HG02981 (cell line): ENCODE results near the gene PRDM15.
A peak's percentile ranks its signal among the peaks of the same experiment; 100 is the strongest.

Experiments
- ATAC-seq: cut with Tn5 transposase; IDR thresholded peaks from one replicate; pipeline ENCODE4 v1.9.1; 2021; ENCODE audit warnings: mild to moderate bottlenecking, moderate library complexity; ENCODE audit not compliant: unreplicated experiment

PRDM15 gene

DNA sequence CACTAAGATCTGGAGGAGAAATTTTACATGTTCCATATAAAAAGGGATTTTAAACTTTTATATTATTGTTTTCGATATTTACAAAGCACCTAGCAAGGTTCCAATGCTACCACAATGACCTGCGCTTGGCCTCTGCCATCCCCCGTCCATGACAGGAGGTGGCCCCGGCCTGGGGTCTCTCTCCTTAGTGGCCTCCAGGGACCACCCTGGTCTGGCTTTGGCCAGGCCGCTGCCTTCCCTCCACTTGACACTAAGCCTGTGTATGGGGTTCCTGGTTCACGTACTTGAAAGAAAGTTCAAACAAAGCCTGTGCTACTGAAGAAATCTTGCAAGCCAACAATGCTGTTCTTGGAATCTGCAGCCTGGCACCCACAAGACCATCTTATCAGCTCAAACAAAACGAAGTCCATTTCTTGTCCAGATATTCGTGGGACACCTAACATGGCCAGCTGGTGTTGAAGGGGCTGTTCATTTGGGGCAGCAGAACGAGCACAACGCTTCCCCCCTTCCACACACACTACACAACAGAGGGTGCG is 12.8 kb downstream of the PRDM15 start:
- no peak for ATAC-seq

DNA sequence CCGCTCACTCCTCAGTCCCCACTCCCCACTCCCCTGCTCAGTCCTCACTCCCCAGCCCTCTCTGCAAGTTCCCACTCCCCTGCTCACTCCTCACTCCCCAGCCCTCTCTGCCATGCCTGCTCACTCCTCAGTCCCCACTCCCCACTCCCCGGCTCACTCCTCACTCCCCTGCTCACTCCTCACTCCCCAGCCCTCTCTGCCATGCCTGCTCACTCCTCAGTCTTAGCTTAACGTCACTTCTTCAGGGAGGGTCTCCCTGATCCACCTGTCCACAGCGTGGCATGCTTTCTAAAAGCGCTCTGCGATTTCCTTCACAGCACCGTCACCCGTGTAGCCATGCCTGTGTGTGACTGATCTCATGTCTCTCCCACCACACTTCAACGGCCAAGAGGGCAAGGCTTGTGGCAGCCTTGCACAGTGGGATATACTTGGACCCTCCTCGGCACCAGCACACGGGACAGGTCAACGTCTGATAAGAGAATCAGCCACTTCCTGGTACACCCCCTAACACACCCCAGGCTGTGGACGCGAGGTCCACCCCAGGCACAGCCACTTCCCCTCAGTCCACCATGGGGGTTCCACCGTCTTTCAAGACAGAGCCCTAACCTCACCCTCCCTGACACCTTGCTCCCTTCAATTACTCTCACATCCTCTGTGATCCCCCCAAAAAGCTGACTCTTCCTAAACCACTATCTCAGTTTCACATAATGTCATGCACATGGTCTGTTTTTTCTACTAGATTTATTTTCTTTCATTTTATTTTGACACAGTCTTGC is 14.0 kb downstream of the PRDM15 start:
- ATAC-seq = peak; percentile 47

DNA sequence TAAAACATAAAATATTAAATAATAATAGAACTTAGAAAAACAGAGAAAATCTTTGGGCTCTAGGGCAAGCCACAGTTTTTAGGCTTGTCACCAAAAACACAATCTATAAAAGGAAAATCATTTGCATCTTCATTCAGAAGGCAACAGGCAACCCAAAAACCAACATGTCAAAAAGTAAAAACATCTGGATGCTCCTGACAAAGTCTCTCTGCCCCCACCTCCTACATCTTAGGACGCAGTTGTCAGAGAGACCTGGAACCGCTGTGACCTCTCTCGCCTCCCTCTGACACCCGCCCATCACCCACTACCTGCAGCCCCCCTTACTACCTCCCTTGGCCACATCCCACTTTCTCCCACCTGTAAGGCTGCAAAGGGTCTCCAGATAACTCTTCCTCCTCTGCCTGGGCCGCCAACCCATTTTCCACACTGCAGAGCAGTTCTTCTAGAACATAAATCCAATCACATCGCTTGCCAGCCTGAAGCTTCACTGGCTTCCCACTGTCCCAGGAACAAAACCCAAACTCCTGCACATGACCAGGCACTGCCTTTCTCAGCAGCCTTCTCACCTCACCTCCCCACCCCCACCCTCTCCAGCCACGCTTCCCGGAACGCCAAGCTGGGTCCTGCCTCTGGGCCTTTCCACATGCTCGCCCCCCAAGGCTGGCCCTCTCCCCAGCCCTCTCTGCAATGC is 14.7 kb downstream of the PRDM15 start:
- ATAC-seq = no peak

DNA sequence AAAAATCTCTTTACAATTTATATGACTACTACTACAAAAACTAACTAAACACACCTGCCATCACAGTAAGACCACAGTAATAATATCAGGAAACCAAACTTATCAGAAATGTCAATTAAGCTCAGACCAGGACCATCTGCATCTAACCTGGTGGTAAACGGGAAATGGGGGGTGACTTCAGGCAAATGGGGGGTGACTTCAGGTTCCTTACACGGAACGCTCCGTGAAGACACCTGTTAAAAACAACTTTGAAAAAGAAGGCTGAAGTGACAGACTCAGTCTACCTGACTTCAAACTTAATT is 15.8 kb downstream of the PRDM15 start:
- ATAC-seq = no peak

DNA sequence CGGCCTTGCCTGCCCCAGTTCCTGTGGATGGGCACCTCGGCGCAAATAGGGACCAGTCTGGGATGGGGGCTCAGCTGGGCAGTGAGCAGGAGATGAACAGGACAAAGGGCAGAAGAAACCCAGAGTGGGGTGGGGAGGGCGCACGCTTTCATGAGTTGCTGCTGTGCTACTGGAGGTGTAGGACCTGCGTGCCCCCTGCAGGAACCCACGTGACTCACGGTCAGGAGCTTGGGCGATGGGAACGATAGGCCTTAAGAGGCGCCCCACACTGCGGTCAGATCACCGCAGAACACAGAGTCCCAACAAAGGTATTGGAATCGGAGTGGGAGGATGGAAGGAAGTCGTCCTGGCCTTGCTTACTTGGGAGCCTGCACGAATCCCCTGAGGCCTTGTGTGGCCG is 17.2 kb downstream of the PRDM15 start:
- ATAC-seq = no peak

DNA sequence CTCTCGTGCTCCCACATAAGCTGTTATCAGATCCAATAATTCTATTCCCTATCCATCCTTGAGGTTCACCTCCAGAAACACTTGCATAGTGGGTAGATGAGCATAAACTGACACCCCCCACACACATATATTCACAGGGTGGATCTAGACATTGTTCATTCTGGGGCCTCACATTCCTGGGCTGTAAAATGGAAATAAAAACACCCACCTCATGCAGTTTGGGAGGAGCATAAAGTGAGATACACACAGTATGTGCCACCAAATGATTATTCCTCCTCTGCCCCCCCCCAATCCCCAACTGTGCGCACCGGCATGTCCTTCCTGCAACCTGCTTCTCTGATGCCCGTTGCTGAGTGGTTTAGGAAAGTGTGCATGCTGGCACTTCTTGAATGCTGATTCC is 17.9 kb downstream of the PRDM15 start:
- no peak for ATAC-seq

DNA sequence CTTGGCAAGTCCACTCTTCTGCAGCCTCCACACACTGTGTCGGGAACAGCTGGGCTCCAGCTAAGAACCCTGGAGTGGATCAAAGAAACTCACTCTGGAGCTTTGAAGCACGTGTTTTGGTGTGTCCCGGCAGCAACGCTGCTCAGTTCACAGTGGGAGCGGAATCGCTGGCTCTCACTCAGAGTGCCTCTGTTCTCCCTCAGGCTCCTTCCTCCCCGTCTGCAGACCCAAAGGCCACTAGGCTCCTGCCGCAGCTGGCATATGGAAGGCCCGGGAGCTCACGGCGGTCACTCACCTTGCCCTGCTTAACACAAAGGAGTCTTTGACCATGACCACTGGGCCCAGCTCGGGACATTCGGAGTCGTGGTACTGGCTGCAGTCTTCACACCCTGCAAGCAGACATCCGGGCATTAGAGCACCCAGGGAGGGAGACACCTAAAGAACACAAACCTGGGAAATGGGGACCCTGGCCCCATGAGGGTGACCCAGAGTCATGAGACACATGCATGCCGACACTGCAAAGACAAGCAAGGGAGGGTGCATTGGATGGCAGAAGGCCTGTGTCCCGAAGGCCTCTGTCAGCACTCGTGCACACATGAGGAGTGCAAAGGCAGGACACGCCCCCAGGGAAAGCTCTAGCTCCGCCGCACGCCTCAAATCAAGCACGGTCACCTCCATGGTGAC is 19.7 kb downstream of the PRDM15 start:
- ATAC-seq = no peak

DNA sequence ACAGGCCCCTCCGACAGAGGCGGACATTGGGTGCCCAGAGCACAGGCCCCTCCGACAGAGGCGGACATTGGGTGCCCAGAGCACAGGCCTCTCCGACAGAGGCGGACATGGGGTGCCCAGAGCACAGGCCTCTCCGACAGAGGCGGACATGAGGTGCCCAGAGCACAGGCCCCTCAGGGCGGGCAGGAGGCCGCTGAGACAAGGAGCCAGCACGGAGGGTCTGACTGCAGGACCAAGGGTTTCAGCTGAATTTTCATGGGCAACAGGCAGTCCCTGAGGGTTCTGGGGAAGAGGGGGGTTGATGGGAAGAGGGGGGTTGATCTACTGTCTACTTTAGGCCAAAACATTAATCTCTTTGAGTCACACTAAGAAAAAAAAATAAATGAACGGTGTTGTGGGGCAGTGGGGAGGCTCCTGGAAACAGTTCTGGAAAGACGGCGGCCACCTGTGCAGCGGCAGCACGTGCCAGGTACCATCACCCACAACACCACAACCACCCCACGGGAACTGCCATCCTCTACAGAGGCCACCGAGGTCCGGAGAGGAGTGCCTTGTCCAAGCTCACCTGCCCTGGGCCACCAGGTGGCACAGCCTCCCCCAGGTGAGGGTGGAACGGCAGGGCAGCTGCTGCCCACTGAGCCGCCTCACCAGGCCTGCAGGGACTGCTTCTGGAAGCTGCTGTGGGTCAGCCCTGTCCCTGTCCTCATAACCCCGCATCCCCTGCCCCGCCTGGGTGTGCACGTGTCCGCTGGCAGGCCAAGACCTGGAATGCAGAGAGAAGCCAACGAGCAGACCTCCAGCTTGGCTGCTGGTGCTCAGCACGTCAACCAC is 20.5 kb downstream of the PRDM15 start:
- ATAC-seq = no peak

DNA sequence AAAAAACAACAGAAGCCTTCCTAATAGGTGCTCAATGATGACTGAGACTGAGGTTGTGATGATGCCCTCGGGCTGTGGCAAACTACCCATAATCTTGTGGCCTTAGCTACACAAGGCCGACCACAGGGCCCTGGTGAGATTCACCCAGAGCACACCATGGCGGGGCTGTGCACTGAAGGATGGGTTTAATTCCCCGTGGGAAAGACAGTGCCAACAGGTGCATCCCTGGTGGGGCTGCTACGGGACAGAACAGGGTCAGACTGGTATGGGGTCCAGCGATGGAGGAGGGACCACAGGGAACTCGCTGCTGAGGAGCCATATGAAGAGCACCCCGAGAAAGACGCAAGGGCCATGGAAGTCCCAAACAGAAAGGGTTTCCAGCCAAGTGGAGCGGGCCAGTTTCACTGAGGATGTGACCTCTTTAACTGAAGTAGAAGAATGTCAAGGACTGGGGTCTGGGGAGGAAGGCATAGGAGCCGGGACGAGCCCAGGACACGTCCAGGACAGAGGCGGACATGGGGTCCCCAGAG is 21.3 kb downstream of the PRDM15 start:
- no peak for ATAC-seq

DNA sequence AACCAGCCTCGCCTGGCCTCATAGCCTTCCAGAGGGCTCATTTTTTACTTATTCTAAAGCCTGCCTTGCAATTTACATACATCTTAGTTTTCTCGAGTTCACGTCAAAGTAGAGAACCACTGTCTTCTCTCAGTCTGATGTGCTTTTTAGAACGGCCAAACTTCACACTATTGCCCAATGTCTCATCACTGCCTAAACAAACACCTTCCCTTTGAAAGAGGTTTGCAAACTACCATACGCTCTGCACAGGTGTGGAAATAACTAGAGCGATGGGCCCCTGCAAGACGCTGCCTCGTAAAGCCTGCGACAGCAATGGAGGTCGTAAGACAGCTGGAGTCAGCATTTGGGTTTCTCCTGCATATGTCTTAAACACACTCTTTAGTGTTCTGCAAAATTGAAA is 22.6 kb downstream of the PRDM15 start:
- ATAC-seq = no peak

DNA sequence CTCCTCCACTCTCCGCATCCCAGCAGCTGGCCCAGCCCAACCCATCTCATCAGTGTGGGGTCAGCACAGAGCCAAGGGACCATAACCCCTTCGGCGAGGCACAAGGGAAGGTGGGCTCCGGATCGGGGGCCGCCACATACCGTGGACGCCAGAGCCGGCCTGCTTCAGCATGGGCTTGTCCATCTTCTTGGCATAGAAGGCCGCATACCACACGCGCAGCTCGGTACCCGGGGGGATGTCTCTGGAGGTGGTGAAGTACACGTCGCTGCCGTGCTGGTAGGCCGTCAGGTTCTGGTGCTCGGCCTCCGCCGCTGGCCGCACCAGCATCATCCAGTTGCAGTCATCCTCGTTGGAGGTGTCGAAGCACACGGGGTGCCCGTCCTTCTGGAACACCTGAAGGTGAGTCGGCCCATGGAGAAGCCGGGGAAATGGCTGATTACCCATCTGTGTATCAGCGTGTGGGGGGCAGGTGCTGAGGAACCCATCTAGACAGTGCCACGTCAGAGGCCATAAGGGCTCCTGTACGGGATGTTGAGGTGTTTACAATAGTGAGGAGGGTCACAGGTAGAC is 24.6 kb downstream of the PRDM15 start:
- no peak for ATAC-seq

DNA sequence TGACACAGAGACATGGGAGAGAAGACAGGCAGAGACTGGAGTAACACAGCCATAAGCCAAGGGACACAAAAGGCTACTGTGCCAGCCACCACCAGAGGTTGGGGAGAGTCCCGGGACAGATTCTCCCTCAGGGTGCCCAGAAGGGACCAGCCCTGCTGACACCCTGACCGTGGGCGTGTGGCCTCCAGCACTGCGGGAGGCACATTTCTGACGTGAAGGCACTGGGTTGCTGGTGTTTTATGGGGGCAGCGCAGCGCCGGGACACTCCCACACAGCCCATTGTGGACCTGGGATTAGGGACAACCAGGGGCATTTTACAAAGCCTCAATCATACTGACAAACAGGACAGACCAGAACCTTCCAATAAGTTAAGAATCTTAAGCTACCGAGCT is 26.2 kb downstream of the PRDM15 start:
- ATAC-seq = no peak

DNA sequence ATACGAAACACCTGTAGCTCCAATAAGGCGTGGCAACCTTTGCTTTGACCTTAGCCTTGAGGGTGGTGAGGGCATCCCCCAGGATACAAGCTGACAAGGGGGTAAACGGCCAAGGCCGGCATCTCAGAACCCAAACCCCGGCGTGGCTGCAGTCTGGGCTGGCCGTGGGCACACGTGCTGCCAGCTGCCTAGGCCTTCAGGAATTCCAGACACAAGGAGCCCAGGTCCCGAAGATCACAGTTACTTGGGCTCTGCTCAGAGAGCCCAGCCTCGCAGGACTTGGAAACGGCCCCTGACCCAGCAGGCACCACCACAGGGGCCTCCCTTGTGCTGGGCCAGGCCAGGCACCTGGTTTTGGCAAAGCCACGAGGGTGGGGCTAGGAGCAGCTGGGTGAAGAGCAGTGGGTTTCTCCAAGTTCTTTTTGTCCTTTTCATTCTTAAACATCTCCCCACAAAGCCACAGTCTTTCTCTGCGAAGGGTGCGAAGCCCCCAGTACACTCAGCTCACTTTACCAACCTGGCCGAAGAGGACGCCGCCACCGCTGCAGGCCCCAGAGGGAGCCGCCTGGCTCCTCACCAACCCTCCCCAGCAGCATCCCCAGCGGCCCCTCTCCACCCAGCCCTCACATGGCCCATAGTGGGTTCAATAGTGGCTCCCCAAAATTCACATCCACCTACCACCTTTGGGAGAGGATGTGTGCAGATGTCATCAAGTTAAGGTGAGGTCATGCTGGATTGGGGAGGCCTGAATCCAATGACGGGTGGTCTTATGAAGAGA is 26.8 kb downstream of the PRDM15 start:
- no peak for ATAC-seq

DNA sequence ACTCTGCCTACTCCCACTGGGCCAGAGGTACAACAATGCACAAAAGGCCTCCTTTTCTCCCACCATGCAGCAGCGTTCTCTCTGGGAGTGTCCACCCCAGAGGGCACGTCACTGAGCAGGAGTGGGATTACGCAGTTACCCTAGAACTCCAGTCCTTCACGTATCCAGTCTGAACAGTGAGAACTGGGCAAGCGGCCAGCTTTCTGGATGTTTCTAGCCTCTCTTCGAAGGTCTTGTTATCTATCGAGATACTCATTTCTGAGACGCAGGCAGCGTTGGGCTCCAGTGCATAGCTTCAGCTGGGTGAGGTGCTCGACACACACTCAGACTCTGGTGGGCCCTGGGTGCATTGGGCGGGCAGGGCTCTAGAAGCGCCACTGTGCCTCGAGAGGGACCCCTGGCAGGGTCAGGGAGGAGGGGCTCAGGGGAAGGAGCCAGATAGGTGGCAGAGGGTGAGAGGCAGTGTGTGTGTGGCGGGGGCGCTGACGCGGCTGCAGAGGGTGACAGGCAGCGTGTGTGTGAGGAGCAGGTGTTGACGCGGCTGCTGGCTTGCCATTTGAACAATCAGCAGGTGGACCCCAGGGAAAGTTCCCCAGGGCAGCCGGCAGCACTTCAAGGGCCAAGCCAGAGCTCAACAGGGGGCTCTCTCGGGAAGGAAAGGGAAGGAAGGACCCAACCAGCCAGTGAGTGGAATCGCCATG is 27.9 kb downstream of the PRDM15 start:
- ATAC-seq = no peak

DNA sequence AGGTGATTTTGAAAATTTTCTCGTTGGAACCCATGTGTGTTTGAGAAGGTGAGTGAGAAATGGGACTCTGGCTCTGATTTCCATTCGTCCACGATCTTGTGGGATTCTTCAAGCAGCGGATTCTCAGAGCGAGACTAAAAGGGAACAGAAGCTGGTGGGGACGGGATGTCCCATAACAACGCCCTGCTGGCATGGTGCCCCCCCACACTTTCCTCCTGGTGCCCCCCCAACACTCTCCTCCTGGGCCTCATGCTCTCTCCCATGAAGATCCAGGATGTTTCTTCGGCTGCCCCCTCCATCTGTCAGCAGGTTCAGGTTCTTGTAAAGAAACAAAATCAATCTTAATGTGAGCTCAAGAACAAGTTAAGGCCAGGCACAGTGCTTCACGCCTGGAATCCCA is 29.1 kb downstream of the PRDM15 start:
- ATAC-seq = no peak

DNA sequence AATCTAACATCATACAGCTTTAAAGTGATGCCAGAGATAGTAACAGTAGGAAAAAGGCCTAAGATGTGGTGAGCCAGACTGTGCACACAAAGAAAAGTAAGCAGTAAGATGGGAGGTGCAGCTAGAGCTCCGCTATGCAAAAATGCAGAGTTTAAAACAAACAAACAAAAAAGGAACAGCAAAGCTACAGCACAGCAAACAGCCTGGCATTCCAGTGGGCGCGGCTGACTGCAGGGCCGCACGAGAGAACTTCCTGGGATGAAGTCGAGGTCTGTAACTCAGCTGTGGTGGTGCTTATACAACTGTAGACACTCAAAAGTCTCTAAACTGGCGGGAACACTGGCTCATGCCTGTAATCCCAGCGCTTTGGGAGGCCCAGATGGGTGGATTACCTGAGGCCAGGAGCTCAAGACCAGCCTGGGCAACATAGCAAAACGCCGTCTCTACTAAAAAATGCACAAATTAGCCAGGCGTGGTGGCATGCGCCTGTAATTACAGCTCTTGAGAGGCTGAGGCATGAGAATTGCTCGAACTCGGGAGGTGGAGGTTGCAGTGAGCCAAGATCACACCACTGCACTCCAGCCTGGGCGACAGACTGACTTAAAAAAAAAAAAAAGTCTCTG is 30.1 kb downstream of the PRDM15 start:
- no peak for ATAC-seq

DNA sequence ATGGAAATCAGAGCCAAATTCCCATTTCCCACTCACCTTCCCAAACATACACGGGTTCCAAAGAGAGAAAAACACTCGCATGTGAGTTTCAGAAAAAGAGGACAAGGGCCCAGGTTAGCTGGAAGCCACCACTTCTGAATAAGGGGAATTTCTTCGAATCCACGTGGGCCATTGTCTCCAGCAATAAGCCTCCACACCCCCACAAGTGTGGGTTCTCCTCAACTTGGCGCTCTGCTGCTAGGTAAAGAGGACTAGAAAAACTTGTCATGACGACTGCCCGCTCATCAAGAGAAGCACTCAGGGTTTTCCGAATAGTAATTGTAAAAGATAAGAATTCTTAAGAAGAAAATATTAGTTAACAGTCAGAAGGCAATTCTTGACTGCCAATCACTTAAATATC is 30.6 kb downstream of the PRDM15 start:
- ATAC-seq = no peak

DNA sequence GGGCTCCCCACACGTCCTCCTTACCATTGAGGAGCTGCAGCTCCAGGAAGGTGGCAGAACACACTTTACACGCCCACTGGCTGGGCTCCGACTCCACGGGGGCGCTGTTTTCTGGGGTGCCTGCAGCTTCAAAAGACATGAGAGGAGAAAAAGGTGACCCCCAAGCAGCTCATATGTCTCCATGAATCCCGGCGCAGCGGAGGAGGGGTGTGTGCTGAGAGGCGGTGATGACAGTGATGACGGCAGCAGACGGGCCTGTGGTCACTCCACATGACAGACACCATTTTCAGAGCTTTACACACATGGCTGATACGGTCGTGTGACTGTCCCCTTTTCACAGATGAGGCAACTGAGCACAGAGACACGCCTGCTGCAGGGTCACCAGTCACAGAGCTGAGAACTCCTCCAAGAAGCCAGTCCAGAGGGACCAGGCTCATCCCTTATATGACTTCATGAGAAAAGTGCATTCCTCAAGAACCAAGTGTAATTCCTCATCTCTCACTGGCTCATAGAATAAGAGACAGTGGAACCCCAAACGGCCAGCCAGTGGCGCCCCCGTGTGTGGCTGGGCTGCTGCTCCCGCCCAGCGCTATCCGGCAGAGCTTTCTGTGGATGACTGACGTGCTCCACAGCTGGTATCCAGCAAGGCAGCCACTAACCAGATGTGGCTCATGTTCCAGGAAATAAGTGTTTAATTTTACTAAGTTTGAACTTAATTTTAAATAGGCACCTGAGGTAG is 31.9 kb downstream of the PRDM15 start:
- ATAC-seq = no peak
